Upper lobe of left lung (tissue), 6 donors: ENCODE measurements around the gene AFAP1. TPM values are rescaled to one million over a fixed set of nuclear protein-coding genes. Genes with fewer than 3 reads are reported as not detected.

Experiments used
- ATAC-seq, 2 donors: fragments of 200-7000 bp; cut with Tn5 transposase; one replicate each; pipeline ENCODE4 v1.9.1; 2022; ENCODE audit warnings: mild to moderate bottlenecking in 2 of 2, moderate library complexity in 2 of 2; ENCODE audit not compliant: low FRiP score in 2 of 2
- DNase-seq, 2 donors: peaks; one replicate each; pipeline ENCODE4 v3.0.0-alpha.2; 2019 to 2020
- H3K27ac ChIP-seq, 4 donors: fragments of 200-600 bp; sonication (generic); one replicate each; pipeline ENCODE4 v1.5.1; 2016 to 2019
- H3K27me3 ChIP-seq, 4 donors: fragments of 200-600 bp; sonication (generic); one replicate each; pipeline ENCODE4 v1.5.1; 2017 to 2019
- H3K36me3 ChIP-seq, 4 donors: fragments of 200-600 bp; sonication (generic); one replicate each; pipeline ENCODE4 v1.5.1; 2016 to 2019
- H3K4me1 ChIP-seq, 4 donors: fragments of 200-600 bp; sonication (generic); one replicate each; pipeline ENCODE4 v1.5.1; 2018 to 2019
- H3K4me3 ChIP-seq, 4 donors: fragments of 200-600 bp; sonication (generic); one replicate each; pipeline ENCODE4 v1.5.1; 2017 to 2019; ENCODE audit warnings: mild to moderate bottlenecking in 2 of 4, moderate library complexity in 1 of 4
- H3K9me3 ChIP-seq, 4 donors: fragments of 200-600 bp; sonication (generic); one replicate each; pipeline ENCODE4 v1.5.1; 2018 to 2019
- EP300 ChIP-seq, 4 donors: sonication (generic); formaldehyde crosslinking; IDR thresholded peaks; one replicate each; pipeline ENCODE4 v1.5.1; 2017; ENCODE audit warnings: antibody characterized with exemption in 4 of 4, control low read depth in 2 of 4
- POLR2A ChIP-seq, 4 donors: fragments of 450-650 bp; IDR thresholded peaks; one replicate each; pipeline ENCODE4 v1.5.1; 2016 to 2017; ENCODE audit warnings: antibody characterized with exemption in 4 of 4, mild to moderate bottlenecking in 2 of 4
- POLR2AphosphoS5 ChIP-seq, 2 donors: sonication (generic); formaldehyde crosslinking; IDR thresholded peaks; one replicate each; pipeline ENCODE4 v1.5.1; 2017; ENCODE audit warnings: antibody characterized with exemption in 2 of 2
- WGBS, 2 donors: methylation state at CpG; one replicate each; pipeline ENCODE4 v1.1.5; 2017 to 2018; 5-methylcytosine and 5-hydroxymethylcytosine counted together
- total RNA-seq, 6 donors: library from RNA; depleted of rRNA in 4 of 6; stranded (reverse); fragments of >200 nt in 4 of 6; gene quantifications; one replicate each; pipeline versions ENCODE4 v1.1.0 to v1.2.1, GENCODE V29; 2016 to 2021
- TF ChIP-seq, protein P1 (sequence below), 6 experiments: fragments of 450-650 bp in 4 of 6; fragments of 200-600 bp in 2 of 6; sonication (generic) in 2 of 6; IDR thresholded peaks; one replicate each; pipeline ENCODE4 v1.5.1; 2016 to 2019; ENCODE audit warnings: antibody characterized with exemption in 6 of 6
- donor health status: DM: no; HTN: no; CAD: no; lungs with moderate emphysema.
- donor health status: DM: no; HTN: yes; CAD: no; lungs with severe emphysema.

Gene AFAP1
- total RNA-seq, 6 donors from 2014 or later: 10.9 to 26.7 (median 19.2) TPM

DNA sequence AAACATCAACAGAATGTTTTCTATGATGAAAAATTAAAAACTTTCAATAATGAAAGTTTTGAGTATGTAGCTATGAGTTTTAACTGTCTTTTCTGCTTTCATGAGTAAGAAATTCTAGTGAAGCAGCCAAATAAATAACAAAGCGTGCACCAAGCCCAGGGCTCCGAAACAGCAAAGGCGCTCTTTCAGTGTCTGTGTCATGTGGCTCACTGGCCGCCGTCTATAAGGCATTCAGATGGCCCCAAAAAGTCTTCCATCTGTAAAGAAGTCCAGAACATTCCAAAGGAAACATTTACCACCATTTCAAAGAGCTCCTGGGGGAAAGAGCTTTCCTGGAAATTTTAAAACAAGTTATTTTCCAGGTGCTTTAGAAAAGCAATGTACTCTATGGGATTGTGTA lies 139.9 kb downstream of the AFAP1 start:
- Histone ChIP-seq H3K4me1 (peaks cover 7 to 10% (median 8%) of the 10 kb centered on the region in 4 donors), H3K27ac (no peak overlapping the region), H3K4me3 (no peak overlapping the region), H3K27me3 (no peaks in the 10 kb centered on the region), H3K36me3 (peaks cover 0 to 39% (median 15%) of the 10 kb centered on the region in 4 donors), H3K9me3 (no peaks in the 10 kb centered on the region)
- TF ChIP-seq, protein P1, sequence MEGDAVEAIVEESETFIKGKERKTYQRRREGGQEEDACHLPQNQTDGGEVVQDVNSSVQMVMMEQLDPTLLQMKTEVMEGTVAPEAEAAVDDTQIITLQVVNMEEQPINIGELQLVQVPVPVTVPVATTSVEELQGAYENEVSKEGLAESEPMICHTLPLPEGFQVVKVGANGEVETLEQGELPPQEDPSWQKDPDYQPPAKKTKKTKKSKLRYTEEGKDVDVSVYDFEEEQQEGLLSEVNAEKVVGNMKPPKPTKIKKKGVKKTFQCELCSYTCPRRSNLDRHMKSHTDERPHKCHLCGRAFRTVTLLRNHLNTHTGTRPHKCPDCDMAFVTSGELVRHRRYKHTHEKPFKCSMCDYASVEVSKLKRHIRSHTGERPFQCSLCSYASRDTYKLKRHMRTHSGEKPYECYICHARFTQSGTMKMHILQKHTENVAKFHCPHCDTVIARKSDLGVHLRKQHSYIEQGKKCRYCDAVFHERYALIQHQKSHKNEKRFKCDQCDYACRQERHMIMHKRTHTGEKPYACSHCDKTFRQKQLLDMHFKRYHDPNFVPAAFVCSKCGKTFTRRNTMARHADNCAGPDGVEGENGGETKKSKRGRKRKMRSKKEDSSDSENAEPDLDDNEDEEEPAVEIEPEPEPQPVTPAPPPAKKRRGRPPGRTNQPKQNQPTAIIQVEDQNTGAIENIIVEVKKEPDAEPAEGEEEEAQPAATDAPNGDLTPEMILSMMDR (IDR thresholded peaks at IDR 0.05): no peak
- TF ChIP-seq POLR2AphosphoS5 (IDR thresholded peaks at IDR 0.05) (no peak), EP300 (IDR thresholded peaks at IDR 0.05) (no peak), POLR2A (IDR thresholded peaks at IDR 0.05) (no peak)
- ATAC-seq (no peak), DNase-seq (no peak)
- 91 to 95% methylated on average over 5 of the region's 5 CpGs for WGBS, 2 donors

DNA sequence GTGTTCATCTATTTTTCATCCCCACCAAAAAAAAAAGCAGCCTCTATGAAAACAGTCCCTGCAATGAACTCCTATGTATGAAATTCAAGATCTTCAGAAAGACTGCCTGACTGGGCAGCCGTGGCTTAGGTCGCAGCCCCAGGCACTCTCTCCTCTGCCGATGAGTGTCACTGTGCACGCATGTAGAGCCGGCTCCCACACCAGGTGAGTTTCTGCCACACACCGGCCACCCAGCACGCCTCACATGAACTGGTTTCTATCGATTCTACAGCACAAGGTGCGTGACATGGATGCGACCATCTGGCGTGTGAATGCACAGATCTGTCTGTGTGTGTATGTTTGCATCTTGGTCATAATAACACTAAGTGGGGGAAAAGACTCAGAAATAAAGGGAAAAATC lies 140.4 kb downstream of the AFAP1 start:
- DNase-seq (no peak), ATAC-seq (no peak)
- peaks cover 2 to 6% (median 4%) of the 10 kb centered on the region in 4 donors for H3K4me1 ChIP-seq
- no peaks in the 10 kb centered on the region for H3K27me3 ChIP-seq
- no peaks in the 10 kb centered on the region for H3K9me3 ChIP-seq
- peaks cover 0 to 39% (median 15%) of the 10 kb centered on the region in 4 donors for H3K36me3 ChIP-seq
- no peak for TF ChIP-seq EP300 (IDR thresholded peaks at IDR 0.05)
- TF ChIP-seq POLR2AphosphoS5 (IDR thresholded peaks at IDR 0.05): no peak
- TF ChIP-seq POLR2A (IDR thresholded peaks at IDR 0.05): no peak
- TF ChIP-seq, protein P1 (IDR thresholded peaks at IDR 0.05): no peak
- H3K27ac ChIP-seq: no peak overlapping the region
- H3K4me3 ChIP-seq: no peak overlapping the region
- 93 to 95% methylated on average over 11 of the region's 11 CpGs for WGBS, 2 donors

DNA sequence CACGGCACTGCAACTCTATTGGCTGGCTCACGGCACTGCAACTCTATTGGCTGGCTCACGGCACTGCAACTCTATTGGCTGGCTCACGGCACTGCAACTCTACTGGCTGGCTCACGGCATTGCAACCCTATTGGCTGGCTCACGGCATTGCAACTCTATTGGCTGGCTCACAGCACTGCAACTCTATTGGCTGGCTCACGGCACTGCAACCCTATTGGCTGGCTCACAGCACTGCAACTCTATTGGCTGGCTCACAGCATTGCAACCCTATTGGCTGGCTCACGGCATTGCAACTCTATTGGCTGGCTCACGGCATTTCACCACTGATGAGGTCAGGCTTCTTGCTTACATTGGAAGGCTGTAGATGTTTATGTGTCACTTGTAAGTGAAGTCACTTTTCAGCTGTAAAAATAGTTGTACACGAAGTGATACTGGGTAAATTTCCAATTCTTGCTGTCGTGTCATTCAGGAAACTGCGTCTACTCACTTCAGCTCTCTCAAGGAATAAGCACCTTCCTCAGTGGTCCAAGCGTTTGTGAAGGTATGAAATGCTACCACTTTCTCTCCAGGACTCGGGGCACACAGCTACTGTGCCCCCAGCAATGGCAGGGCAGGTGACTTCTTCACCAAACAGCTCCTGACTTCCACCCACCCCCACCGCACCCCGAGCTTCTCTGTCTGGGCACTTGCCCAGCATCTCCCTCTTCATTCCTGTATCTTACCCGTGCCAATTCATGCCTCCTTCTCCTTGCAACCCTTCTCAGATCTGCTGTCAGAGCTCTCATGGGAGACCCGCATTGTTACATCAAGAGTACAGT lies 141.3 kb downstream of the AFAP1 start:
- no peaks in the 10 kb centered on the region for H3K9me3 ChIP-seq
- DNase-seq (no peak), ATAC-seq (no peak)
- no peak overlapping the region for H3K27ac ChIP-seq
- peaks cover 0 to 39% (median 15%) of the 10 kb centered on the region in 4 donors for H3K36me3 ChIP-seq
- H3K4me1 ChIP-seq: no peaks in the 10 kb centered on the region
- no peaks in the 10 kb centered on the region for H3K27me3 ChIP-seq
- WGBS, 2 donors: 86 to 93% methylated on average over 17 to 18 of the region's 18 CpGs
- no peak for TF ChIP-seq POLR2AphosphoS5 (IDR thresholded peaks at IDR 0.05)
- no peak for TF ChIP-seq EP300 (IDR thresholded peaks at IDR 0.05)
- TF ChIP-seq, protein P1 (IDR thresholded peaks at IDR 0.05): no peak
- no peak for TF ChIP-seq POLR2A (IDR thresholded peaks at IDR 0.05)
- no peak overlapping the region for H3K4me3 ChIP-seq

DNA sequence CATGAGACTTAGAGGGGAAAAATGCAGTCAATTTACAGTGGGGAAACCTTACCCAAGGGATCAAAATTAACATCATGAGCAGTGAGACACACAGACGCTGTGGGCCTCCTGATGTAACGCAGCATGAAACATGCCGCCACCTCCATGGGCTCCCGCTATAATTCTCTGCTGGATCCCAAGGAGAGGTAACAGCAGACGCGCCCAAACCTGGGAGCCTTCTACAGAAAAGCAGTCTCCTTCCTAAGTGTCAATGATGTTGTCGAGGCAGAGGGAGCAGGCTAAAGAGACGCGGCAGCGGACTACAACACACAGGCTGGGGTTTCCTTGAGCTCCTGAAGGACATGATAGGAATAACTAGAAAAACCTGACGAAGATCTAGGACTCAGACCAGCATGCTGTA lies 142.3 kb downstream of the AFAP1 start:
- Histone ChIP-seq H3K4me3 (no peak overlapping the region), H3K27ac (no peak overlapping the region), H3K27me3 (no peaks in the 10 kb centered on the region), H3K36me3 (peaks cover 0 to 46% (median 17%) of the 10 kb centered on the region in 4 donors), H3K4me1 (no peaks in the 10 kb centered on the region), H3K9me3 (no peaks in the 10 kb centered on the region)
- no peak for TF ChIP-seq POLR2AphosphoS5 (IDR thresholded peaks at IDR 0.05)
- TF ChIP-seq EP300 (IDR thresholded peaks at IDR 0.05): no peak
- no peak for TF ChIP-seq POLR2A (IDR thresholded peaks at IDR 0.05)
- TF ChIP-seq, protein P1 (IDR thresholded peaks at IDR 0.05): no peak
- no peak for ATAC-seq
- DNase-seq: no peak
- 92 to 95% methylated on average over 11 of the region's 11 CpGs for WGBS, 2 donors
